B cell (primary cell): ENCODE measurements around the gene JADE2. TPM values are rescaled to one million over a fixed set of nuclear protein-coding genes. Genes with fewer than 3 reads are reported as not detected.
"Not testable (repeated sequence)": the region's sequence is repeated elsewhere in the genome, so short reads cannot be mapped to it uniquely, and the experiment has no call there.

Source experiments
- ATAC-seq: fragments of 200-7000 bp; cut with Tn5 transposase; one replicate; pipeline ENCODE4 v1.10.0; 2021; ENCODE audit warnings: low read depth, mild to moderate bottlenecking, moderate number of reproducible peaks, moderate library complexity
- CTCF ChIA-PET: fragments of 350-600 bp; sonication (Branson Sonifier 250); formaldehyde crosslinking; loops from one replicate; lab custom pipeline; 2021; ENCODE audit warnings: antibody characterized with exemption, inconsistent platforms; lab: Charles Lee
- POLR2A ChIA-PET: fragments of 350-600 bp; sonication (Branson Sonifier 250); formaldehyde crosslinking; loops from one replicate; lab custom pipeline; 2021; ENCODE audit warnings: antibody characterized with exemption; lab: Charles Lee
- DNase-seq: peaks from one replicate; pipeline ENCODE4 v3.0.0; 2013
- H2AFZ ChIP-seq: 2 replicates; pipeline ENCODE4 v1.6.1; 2012; ENCODE audit warnings: mild to moderate bottlenecking, low read depth, low read length; ENCODE audit not compliant: insufficient read depth, poor library complexity, severe bottlenecking
- H3K27ac ChIP-seq, 2 donors: 1 replicate in 1 of 2; 2 replicates in 1 of 2; pipeline ENCODE4 v1.5.1; 2012 to 2013; ENCODE audit warnings: low read length in 2 of 2, mild to moderate bottlenecking in 2 of 2, moderate library complexity in 1 of 2
- H3K27me3 ChIP-seq, 4 experiments: fragments of 200-600 bp in 1 of 4; sonication (generic) in 1 of 4; replicated peaks in 1 of 4; 1 replicate in 2 of 4; 2 replicates in 2 of 4; pipeline versions ENCODE4 v1.6.1 to v1.7.0; 2013 to 2016; ENCODE audit warnings: low read length in 3 of 4, mild to moderate bottlenecking in 2 of 4, mixed read lengths in 1 of 4, moderate library complexity in 1 of 4; ENCODE audit not compliant: insufficient read depth in 4 of 4, control insufficient read depth in 3 of 4; ENCODE audit errors: control extremely low read depth in 1 of 4
- H3K36me3 ChIP-seq, 2 experiments: replicated peaks in 1 of 2; 1 replicate in 1 of 2; 2 replicates in 1 of 2; pipeline versions ENCODE4 v1.6.1 to v1.7.1; 2013; ENCODE audit warnings: low read length in 1 of 2; ENCODE audit not compliant: insufficient read depth in 2 of 2, control insufficient read depth in 1 of 2; ENCODE audit errors: control extremely low read depth in 1 of 2, extremely low read depth in 1 of 2
- H3K4me1 ChIP-seq, 2 donors: fragments of 200-600 bp in 1 of 2; sonication (generic) in 1 of 2; 1 replicate in 1 of 2; 2 replicates in 1 of 2; pipeline versions ENCODE4 v1.5.1 to v1.6.1; 2013 to 2017; ENCODE audit warnings: low read length in 2 of 2; ENCODE audit not compliant: control insufficient read depth in 2 of 2, insufficient read depth in 2 of 2
- H3K4me2 ChIP-seq: replicated peaks from 2 replicates; pipeline ENCODE3; 2012; ENCODE audit warnings: mild to moderate bottlenecking, low read depth, low read length; ENCODE audit not compliant: poor library complexity, severe bottlenecking
- H3K4me3 ChIP-seq, 5 experiments: fragments of 200-600 bp in 1 of 5; sonication (generic) in 1 of 5; 1 replicate in 3 of 5; 2 replicates in 2 of 5; pipeline versions ENCODE4 v1.5.1 to v1.7.0; 2011 to 2016; ENCODE audit warnings: low read length in 4 of 5, mild to moderate bottlenecking in 4 of 5, low read depth in 2 of 5, control low read depth in 1 of 5, moderate library complexity in 1 of 5; ENCODE audit not compliant: insufficient read depth in 1 of 5; ENCODE audit errors: control extremely low read depth in 1 of 5, extremely low read depth in 1 of 5
- H3K79me2 ChIP-seq: fragments of 200-600 bp; sonication (generic); one replicate; pipeline ENCODE4 v1.6.0; 2016; ENCODE audit warnings: low read length; ENCODE audit not compliant: control insufficient read depth, insufficient read depth
- H3K9ac ChIP-seq: fragments of 200-600 bp; sonication (generic); 2 replicates; pipeline ENCODE4 v1.6.1; 2017; ENCODE audit warnings: mild to moderate bottlenecking, low read length, moderate library complexity
- H3K9me3 ChIP-seq, 3 donors: one replicate each; pipeline versions ENCODE4 v1.6.1 to v1.7.1; 2013; ENCODE audit warnings: low read length in 2 of 3; ENCODE audit not compliant: control insufficient read depth in 2 of 3, insufficient read depth in 1 of 3; ENCODE audit errors: control extremely low read depth in 1 of 3
- H4K20me1 ChIP-seq: 2 replicates; pipeline ENCODE4 v1.6.0; 2012; ENCODE audit warnings: mild to moderate bottlenecking, low read length; ENCODE audit not compliant: insufficient read depth, control insufficient read depth, poor library complexity, severe bottlenecking
- H3K27ac Mint-ChIP-seq: one replicate; pipeline ENCODE4 v1.8.0; 2021; ENCODE audit warnings: mixed read lengths
- H3K27me3 Mint-ChIP-seq: one replicate; pipeline ENCODE4 v1.8.0; 2021; ENCODE audit warnings: mixed read lengths
- H3K4me1 Mint-ChIP-seq: one replicate; pipeline ENCODE4 v1.8.0; 2021; ENCODE audit warnings: mixed read lengths
- H3K4me3 Mint-ChIP-seq: one replicate; pipeline ENCODE4 v1.8.0; 2021; ENCODE audit warnings: mixed read lengths
- H3K9me3 Mint-ChIP-seq: one replicate; pipeline ENCODE4 v1.8.0; 2022; ENCODE audit warnings: mixed read lengths; ENCODE audit not compliant: insufficient read depth
- EZH2 ChIP-seq: IDR thresholded peaks from 2 replicates; pipeline ENCODE4 v1.6.1; 2012; ENCODE audit warnings: borderline replicate concordance, low read depth, mild to moderate bottlenecking, moderate library complexity, low read length; ENCODE audit not compliant: insufficient read depth, poor library complexity, severe bottlenecking
- WGBS: methylation state at CpG from one replicate; pipeline ENCODE4 v1.1.5; 2013; ENCODE audit warnings: missing lambda C conversion rate; ENCODE audit not compliant: insufficient coverage; 5-methylcytosine and 5-hydroxymethylcytosine counted together
- intact Hi-C: fragments of 100-400 bp; cut with micrococcal nuclease; formaldehyde crosslinking; loops from one replicate; pipeline ENCODE4 v1.10.0; 2022
- polyA plus RNA-seq: library from polyadenylated mRNA; depleted of rRNA; stranded (reverse); fragments of >200 nt; gene quantifications from 2 replicates; pipeline ENCODE4 v1.2.3, GENCODE V29; 2012
- total RNA-seq, 2 donors: library from RNA; stranded (reverse); fragments of 120-200 nt in 1 of 2; gene quantifications; 1 replicate in 1 of 2; 2 replicates in 1 of 2; pipeline versions ENCODE4 v1.2.3 to v1.2.4, GENCODE V29; 2013 to 2022
- TF ChIP-seq, protein P1 (sequence below): fragments of 200-600 bp; IDR thresholded peaks from one replicate; pipeline ENCODE4 v1.8.0; 2022; ENCODE audit warnings: antibody characterized with exemption, mild to moderate bottlenecking

Gene JADE2
- total and polyA plus RNA-seq, 2 donors (not counting 1 experiment from before 2014, with no cell fraction given) = 80.5 to 247 TPM

DNA sequence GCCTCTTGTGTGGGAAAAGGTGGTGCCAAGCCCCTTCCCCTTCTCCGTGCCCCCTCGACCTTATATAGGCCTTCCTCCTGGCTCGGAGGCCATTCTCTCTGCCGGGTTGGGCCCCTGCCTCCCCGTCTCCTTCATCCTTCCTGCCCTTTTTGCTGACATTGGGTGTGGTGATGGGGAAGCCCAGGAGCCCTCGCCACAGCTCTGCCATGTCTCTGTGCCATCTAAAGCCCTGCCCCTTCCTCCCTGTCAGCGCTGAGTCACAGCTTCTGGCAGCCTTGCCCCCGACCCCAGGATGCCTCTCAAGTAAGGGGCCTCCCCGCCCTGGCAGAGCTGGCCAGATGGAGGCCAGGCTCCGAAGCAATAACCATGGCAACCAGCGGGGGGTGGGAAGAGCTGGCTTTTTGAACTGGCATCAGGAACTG lies 30.4 kb downstream of the JADE2 start:
- H3K4me1 Mint-ChIP-seq = peaks cover 62% of the 10 kb centered on the region
- peak overlapping the region; percentile 97 for H3K27ac Mint-ChIP-seq
- 4% methylated on average over 5 of the region's 11 CpGs for WGBS
- H3K27me3 Mint-ChIP-seq = no peaks in the 10 kb centered on the region
- H4K20me1 ChIP-seq = peaks cover 50% of the 10 kb centered on the region
- ChIA-PET CTCF (interaction anchor here (0.6 to 5.0 kb wide), 11 partner anchors 9 to 160 kb away, joined by 3 to 76 read pairs (median 8); partner anchors contain the start of genes CDKN2AIPNL and JADE2), POLR2A (interaction anchor here (1.0 to 3.7 kb wide), 4 partner anchors 12 to 109 kb away, joined by 5 to 66 read pairs (median 36); partner anchors contain the start of gene JADE2)
- H3K36me3 ChIP-seq = peaks cover 0 to 66% of the 10 kb centered on the region in 2 experiments
- peak overlapping the region in 1 of 5 experiments; percentile 32 for H3K4me3 ChIP-seq
- peaks cover 37 to 58% of the 10 kb centered on the region in 2 donors for H3K4me1 ChIP-seq
- ATAC-seq (peak; percentile 64), DNase-seq (peak; percentile 83)
- H3K79me2 ChIP-seq = peaks cover 55% of the 10 kb centered on the region
- no peak for TF ChIP-seq EZH2
- TF ChIP-seq, protein P1, sequence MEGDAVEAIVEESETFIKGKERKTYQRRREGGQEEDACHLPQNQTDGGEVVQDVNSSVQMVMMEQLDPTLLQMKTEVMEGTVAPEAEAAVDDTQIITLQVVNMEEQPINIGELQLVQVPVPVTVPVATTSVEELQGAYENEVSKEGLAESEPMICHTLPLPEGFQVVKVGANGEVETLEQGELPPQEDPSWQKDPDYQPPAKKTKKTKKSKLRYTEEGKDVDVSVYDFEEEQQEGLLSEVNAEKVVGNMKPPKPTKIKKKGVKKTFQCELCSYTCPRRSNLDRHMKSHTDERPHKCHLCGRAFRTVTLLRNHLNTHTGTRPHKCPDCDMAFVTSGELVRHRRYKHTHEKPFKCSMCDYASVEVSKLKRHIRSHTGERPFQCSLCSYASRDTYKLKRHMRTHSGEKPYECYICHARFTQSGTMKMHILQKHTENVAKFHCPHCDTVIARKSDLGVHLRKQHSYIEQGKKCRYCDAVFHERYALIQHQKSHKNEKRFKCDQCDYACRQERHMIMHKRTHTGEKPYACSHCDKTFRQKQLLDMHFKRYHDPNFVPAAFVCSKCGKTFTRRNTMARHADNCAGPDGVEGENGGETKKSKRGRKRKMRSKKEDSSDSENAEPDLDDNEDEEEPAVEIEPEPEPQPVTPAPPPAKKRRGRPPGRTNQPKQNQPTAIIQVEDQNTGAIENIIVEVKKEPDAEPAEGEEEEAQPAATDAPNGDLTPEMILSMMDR = no peak
- H2AFZ ChIP-seq = peak overlapping the region; percentile 15
- H3K9me3 ChIP-seq = no peaks in the 10 kb centered on the region
- peak overlapping the region; percentile 62 for H3K4me2 ChIP-seq
- H3K9ac ChIP-seq = peak overlapping the region; percentile 50
- peak overlapping the region; percentile 86 to 98 for H3K27ac ChIP-seq
- H3K27me3 ChIP-seq = no peaks in the 10 kb centered on the region
- peak overlapping the region; percentile 83 for H3K4me3 Mint-ChIP-seq
- intact Hi-C loops = loop anchor here (1.0 to 2.0 kb wide), 2 partner anchors 185 to 190 kb away; partner anchors contain the start of gene UBE2B
- H3K9me3 Mint-ChIP-seq = no peaks in the 10 kb centered on the region

DNA sequence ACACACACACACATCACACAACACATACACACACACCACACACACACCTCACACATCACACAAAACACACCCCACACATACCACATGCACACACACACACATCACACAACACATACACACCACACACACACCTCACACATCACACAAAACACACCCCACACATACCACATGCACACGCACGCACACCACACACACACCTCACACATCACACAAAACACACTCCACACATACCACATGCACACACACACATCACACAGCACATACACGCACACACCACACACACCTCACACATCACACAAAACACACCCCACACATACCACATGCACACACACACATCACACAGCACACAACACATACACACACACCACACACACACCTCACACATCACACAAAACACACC lies 31.1 kb downstream of the JADE2 start:
- ChIA-PET POLR2A (interaction anchor here (0.7 to 3.7 kb wide), 5 partner anchors 13 to 289 kb away, joined by 3 to 66 read pairs (median 7); partner anchors contain the start of genes C5orf24 and JADE2), CTCF (interaction anchor here (0.9 to 5.0 kb wide), 7 partner anchors 10 to 145 kb away, joined by 3 to 76 read pairs (median 10); partner anchors contain the start of genes CDKN2AIPNL and JADE2)
- H3K4me1 ChIP-seq = peaks cover 37 to 51% of the 10 kb centered on the region in 2 donors
- H3K9me3 Mint-ChIP-seq, H3K4me3 ChIP-seq, H3K9me3 ChIP-seq, intact Hi-C loops, H3K27me3 Mint-ChIP-seq, ATAC-seq, DNase-seq, H3K27me3 ChIP-seq, H3K9ac ChIP-seq, H3K4me2 ChIP-seq, H2AFZ ChIP-seq: not testable (repeated sequence)
- H3K27ac ChIP-seq = peak overlapping the region in 1 of 2 donors; percentile 98
- Mint-ChIP-seq H3K4me3 (peak overlapping the region; percentile 68), H3K27ac (peak overlapping the region; percentile 57), H3K4me1 (peaks cover 57% of the 10 kb centered on the region)
- peaks cover 0 to 72% of the 10 kb centered on the region in 2 experiments for H3K36me3 ChIP-seq
- WGBS = 98% methylated on average over 3 of the region's 3 CpGs
- H4K20me1 ChIP-seq = peaks cover 55% of the 10 kb centered on the region
- H3K79me2 ChIP-seq = peaks cover 58% of the 10 kb centered on the region
